Fibroblast of skin of left biceps (primary cell): Measurements from ENCODE around the gene ELL2.
"Not testable (repeated sequence)": the region's sequence is repeated elsewhere in the genome, so short reads cannot be mapped to it uniquely, and the experiment has no call there.

Experiments
- DNase-seq, 2 experiments: peaks; one replicate each; pipeline ENCODE4 v3.0.0-alpha.2; 2013; ENCODE audit warnings: low read depth in 2 of 2

ELL2 gene

GRCh38 chr5:95907740-95908706 lies 53.6 kb downstream of the ELL2 start:
- DNase-seq, result no peak

- DNase-seq, result no peak
Observed at GRCh38 chr5:95907067-95907705, 54.5 kb downstream of the ELL2 start.

GRCh38 chr5:95906398-95906797 lies 55.3 kb downstream of the ELL2 start:
- not testable (repeated sequence) for DNase-seq

- DNase-seq, result no peak
Observed at GRCh38 chr5:95904827-95905226, 56.8 kb downstream of the ELL2 start.

- DNase-seq, result no peak
Observed at GRCh38 chr5:95903838-95904237, 57.8 kb downstream of the ELL2 start.

GRCh38 chr5:95901676-95902627 lies 59.7 kb downstream of the ELL2 start:
- no peak for DNase-seq

- DNase-seq, result peak; percentile 51 to 52
Observed at GRCh38 chr5:95900383-95900958, 61.2 kb downstream of the ELL2 start.

GRCh38 chr5:95899829-95900228 lies 61.8 kb downstream of the ELL2 start:
- DNase-seq, result no peak

- no peak for DNase-seq
Observed at GRCh38 chr5:95899006-95899405, 62.6 kb downstream of the ELL2 start.

- DNase-seq, result no peak
Observed at GRCh38 chr5:95895771-95896170, 65.9 kb downstream of the ELL2 start.

GRCh38 chr5:95895251-95895650 lies 66.4 kb downstream of the ELL2 start:
- no peak for DNase-seq

- no peak for DNase-seq
Observed at GRCh38 chr5:95892784-95893354, 68.8 kb downstream of the ELL2 start.

- DNase-seq, result no peak
Observed at GRCh38 chr5:95891499-95891898, 70.2 kb downstream of the ELL2 start.

GRCh38 chr5:95889076-95889475 lies 72.6 kb downstream of the ELL2 start:
- no peak for DNase-seq

- no peak for DNase-seq
Observed at GRCh38 chr5:95887977-95888376, 73.7 kb downstream of the ELL2 start.

GRCh38 chr5:95886340-95887044 lies 75.2 kb downstream of the ELL2 start:
- DNase-seq, result no peak

- no peak for DNase-seq
Observed at GRCh38 chr5:95884511-95884910, 77.1 kb downstream of the ELL2 start.

- no peak for DNase-seq
Observed at GRCh38 chr5:95884017-95884325, 77.7 kb downstream of the ELL2 start.

GRCh38 chr5:95883185-95884016 lies 78.2 kb downstream of the ELL2 start:
- no peak for DNase-seq

- DNase-seq, result no peak
Observed at GRCh38 chr5:95881833-95882232, 79.8 kb downstream of the ELL2 start.
